Coronary artery (tissue), 2 donors: ENCODE measurements around the gene MERTK.
A peak's percentile ranks its signal among the peaks of the same experiment; 100 is the strongest.

Experiments
- DNase-seq: peaks from one replicate; pipeline ENCODE4 v3.0.0-alpha.2; 2017; ENCODE audit warnings: low spot score
- H3K27ac ChIP-seq, 2 donors: fragments of 200-600 bp; sonication (generic); one replicate each; pipeline ENCODE4 v1.5.1; 2016 to 2019
- H3K4me3 ChIP-seq: fragments of 200-600 bp; sonication (generic); 2 replicates; pipeline ENCODE4 v1.5.1; 2016; ENCODE audit warnings: mild to moderate bottlenecking, moderate library complexity
- CTCF ChIP-seq: fragments of 200-600 bp; sonication (generic); IDR thresholded peaks from one replicate; pipeline ENCODE4 v1.5.1; 2019; ENCODE audit warnings: antibody characterized with exemption

Gene MERTK

GRCh38 chr2:111973701-111974100 lies 75.3 kb downstream of the MERTK start:
- Histone ChIP-seq H3K4me3 (peak overlapping the region; percentile 52), H3K27ac (peak overlapping the region; percentile 78 to 83)
- no peak for TF ChIP-seq CTCF
- DNase-seq = no peak

DNA sequence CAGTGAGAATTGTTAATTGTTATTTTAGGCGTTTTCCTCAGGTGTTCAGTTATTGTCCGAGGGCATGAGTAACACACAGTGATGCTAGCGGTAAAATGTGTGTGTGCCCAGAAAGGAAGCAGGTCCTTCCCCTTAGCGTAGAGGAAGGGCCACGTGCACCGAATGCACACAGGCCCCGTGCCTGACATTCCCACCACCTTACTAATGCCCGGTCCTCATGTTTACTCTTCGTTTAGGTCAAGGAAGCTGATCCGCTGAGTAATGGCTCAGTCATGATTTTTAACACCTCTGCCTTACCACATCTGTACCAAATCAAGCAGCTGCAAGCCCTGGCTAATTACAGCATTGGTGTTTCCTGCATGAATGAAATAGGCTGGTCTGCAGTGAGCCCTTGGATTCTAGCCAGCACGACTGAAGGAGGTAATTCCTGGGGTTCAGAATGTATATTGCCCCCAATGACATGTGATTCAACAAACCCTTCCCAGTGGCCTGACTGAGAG lies 76.7 kb downstream of the MERTK start:
- peak overlapping the region in 1 of 2 donors; percentile 42 for H3K27ac ChIP-seq
- no peak for TF ChIP-seq CTCF
- no peak overlapping the region for H3K4me3 ChIP-seq
- no peak for DNase-seq

DNA sequence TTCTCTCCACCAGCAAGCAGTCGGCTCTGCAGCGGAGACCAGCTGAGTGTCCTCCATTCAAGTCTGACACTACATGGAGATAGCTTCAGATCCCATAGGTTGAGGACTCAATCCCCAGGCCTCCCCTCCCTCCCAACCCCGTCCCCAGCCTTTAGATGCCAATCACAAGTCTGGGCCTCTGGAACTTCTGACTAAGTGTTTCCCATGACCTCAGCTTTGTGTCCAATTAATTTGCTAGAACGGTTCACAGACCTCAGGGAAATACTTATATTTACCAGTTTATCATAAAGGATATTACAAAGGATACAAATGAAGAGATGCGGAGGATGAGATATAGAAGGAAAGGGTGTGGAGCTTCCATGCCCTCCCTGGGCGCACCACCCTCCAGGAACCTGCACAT lies 77.4 kb downstream of the MERTK start:
- no peak for TF ChIP-seq CTCF
- DNase-seq = no peak
- Histone ChIP-seq H3K4me3 (no peak overlapping the region), H3K27ac (peak overlapping the region in 1 of 2 donors; percentile 42)

GRCh38 chr2:111977240-111977639 lies 78.8 kb downstream of the MERTK start:
- no peak overlapping the region for H3K27ac ChIP-seq
- no peak for DNase-seq
- TF ChIP-seq CTCF = no peak
- no peak overlapping the region for H3K4me3 ChIP-seq

DNA sequence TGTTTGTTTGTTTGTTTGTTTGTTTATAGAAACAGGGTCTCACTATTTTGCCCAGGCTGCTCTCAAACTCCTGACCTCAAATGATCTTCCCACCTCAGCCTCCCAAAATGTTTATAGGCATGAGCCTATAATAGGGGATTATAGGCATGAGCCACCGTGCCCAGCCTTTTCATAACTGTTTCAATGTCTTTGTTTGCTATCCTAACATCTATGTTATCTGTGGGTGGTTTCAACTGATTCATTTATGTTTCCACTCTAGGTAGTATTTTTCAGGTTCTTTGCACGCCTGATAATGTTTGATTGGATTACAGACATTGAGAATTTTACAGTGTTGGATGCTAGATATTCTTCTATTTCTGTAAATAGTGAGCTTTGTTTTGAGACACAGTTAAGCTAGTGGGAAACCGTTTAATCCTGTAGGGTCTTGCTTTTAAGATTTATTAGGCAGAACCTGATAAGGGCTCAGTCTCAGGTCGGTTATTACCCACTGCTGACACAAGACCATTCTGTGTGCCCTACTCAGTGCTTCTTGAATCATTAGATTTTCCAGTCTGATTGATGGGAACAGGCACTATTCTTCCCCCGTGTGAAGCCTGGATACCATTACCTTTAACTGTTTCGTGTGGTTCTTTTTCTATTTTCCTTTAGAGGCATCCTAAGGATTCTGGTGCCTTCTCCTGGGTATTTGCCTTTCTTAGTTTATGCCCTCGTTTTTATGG lies 80.2 kb downstream of the MERTK start:
- H3K27ac ChIP-seq = no peak overlapping the region
- H3K4me3 ChIP-seq = no peak overlapping the region
- no peak for DNase-seq
- no peak for TF ChIP-seq CTCF

DNA sequence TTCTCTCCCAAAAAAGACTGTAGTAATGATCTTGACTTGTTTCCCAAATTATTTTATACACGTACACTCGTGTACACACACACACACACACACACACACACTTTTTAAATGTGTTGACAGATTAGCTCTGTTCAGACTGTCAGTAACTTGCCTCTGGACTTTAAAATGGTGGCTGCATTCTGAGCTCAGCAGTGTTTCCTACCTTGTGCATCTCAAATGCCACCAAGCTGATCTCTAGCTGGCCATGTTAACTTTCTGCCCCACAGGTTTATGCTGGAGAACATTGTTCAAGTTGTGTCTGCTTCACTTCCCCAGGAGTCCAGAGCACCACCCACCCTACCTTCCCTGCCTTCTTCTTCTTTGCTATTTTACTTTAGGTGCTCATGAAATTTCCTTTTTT lies 83.3 kb downstream of the MERTK start:
- no peak for DNase-seq
- TF ChIP-seq CTCF = no peak
- Histone ChIP-seq H3K4me3 (no peak overlapping the region), H3K27ac (no peak overlapping the region)

- Histone ChIP-seq H3K27ac (no peak overlapping the region), H3K4me3 (no peak overlapping the region)
- DNase-seq = no peak
- no peak for TF ChIP-seq CTCF
Observed at GRCh38 chr2:111982822-111983221, 84.4 kb downstream of the MERTK start.
